ENCODE results near the gene STK33. TPM values are rescaled to one million over a fixed set of nuclear protein-coding genes. Genes with fewer than 3 reads are reported as not detected.

STK33 gene
- total RNA-seq, 1 experiment from 2014 or later = 5.8 TPM

- ChIA-PET POLR2A (ENCODE audit: unreplicated experiment) (no interaction called here), CTCF (no interaction called here)
- Histone ChIP-seq H3K9me3 (ENCODE audit: insufficient read depth, low read depth) (no peaks in the 10 kb centered on the region), H3K4me1 (replicated peaks; ENCODE audit: insufficient read depth) (no peaks in the 10 kb centered on the region), H2AFZ (no peak overlapping the region), H3K4me3 (no peak overlapping the region), H3K79me2 (ENCODE audit: low read depth) (no peaks in the 10 kb centered on the region), H4K20me1 (ENCODE audit: insufficient read depth) (no peaks in the 10 kb centered on the region), H3K27ac (no peak overlapping the region), H3F3A (ENCODE audit: insufficient read depth, low read depth) (no peaks in the 10 kb centered on the region), H3K9me2 (ENCODE audit: insufficient read depth) (no peaks in the 10 kb centered on the region), H3K27me3 (ENCODE audit: insufficient read depth, low read depth) (no peaks in the 10 kb centered on the region), H3K4me2 (no peak overlapping the region), H3K36me3 (ENCODE audit: low read depth) (no peaks in the 10 kb centered on the region)
- no peak for TF ChIP-seq EZH2 (IDR thresholded peaks at IDR 0.05; ENCODE audit: low read depth)
- TF ChIP-seq, protein P1, sequence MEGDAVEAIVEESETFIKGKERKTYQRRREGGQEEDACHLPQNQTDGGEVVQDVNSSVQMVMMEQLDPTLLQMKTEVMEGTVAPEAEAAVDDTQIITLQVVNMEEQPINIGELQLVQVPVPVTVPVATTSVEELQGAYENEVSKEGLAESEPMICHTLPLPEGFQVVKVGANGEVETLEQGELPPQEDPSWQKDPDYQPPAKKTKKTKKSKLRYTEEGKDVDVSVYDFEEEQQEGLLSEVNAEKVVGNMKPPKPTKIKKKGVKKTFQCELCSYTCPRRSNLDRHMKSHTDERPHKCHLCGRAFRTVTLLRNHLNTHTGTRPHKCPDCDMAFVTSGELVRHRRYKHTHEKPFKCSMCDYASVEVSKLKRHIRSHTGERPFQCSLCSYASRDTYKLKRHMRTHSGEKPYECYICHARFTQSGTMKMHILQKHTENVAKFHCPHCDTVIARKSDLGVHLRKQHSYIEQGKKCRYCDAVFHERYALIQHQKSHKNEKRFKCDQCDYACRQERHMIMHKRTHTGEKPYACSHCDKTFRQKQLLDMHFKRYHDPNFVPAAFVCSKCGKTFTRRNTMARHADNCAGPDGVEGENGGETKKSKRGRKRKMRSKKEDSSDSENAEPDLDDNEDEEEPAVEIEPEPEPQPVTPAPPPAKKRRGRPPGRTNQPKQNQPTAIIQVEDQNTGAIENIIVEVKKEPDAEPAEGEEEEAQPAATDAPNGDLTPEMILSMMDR (conservative IDR thresholded peaks at IDR 0.05) = no peak
- DNase-seq = no peak
- intact Hi-C loops (cut with micrococcal nuclease; ENCODE audit: unreplicated experiment) = no loop called here
- BruUV-seq (replicated peaks) = no TSS peak
These were observed 35.6 kb downstream of the STK33 start for GRCh38 chr11:8558436-8558835.

- Histone ChIP-seq H3K36me3 (ENCODE audit: low read depth) (no peaks in the 10 kb centered on the region), H3K27ac (no peak overlapping the region), H3K27me3 (ENCODE audit: insufficient read depth, low read depth) (no peaks in the 10 kb centered on the region), H4K20me1 (ENCODE audit: insufficient read depth) (no peaks in the 10 kb centered on the region), H3K4me3 (no peak overlapping the region), H2AFZ (no peak overlapping the region), H3F3A (ENCODE audit: insufficient read depth, low read depth) (0 out of 2 replicates have a peak, but pooled peaks cover 2% of the 10 kb centered on the region), H3K9me2 (ENCODE audit: insufficient read depth) (no peaks in the 10 kb centered on the region), H3K79me2 (ENCODE audit: low read depth) (no peaks in the 10 kb centered on the region), H3K4me2 (no peak overlapping the region), H3K4me1 (replicated peaks; ENCODE audit: insufficient read depth) (no peaks in the 10 kb centered on the region), H3K9me3 (ENCODE audit: insufficient read depth, low read depth) (no peaks in the 10 kb centered on the region)
- ChIA-PET POLR2A (ENCODE audit: unreplicated experiment) (interaction anchor here (0.7 kb wide), 1 partner anchor 427 kb away, joined by 5 read pairs; no protein-coding TSS in a partner anchor), CTCF (no interaction called here)
- TF ChIP-seq, protein P1 (conservative IDR thresholded peaks at IDR 0.05) = no peak
- no peak for TF ChIP-seq EZH2 (IDR thresholded peaks at IDR 0.05; ENCODE audit: low read depth)
- intact Hi-C loops (cut with micrococcal nuclease; ENCODE audit: unreplicated experiment) = no loop called here
- DNase-seq = no peak
- no TSS peak for BruUV-seq (replicated peaks)
These were observed 48.2 kb downstream of the STK33 start for GRCh38 chr11:8545698-8546366.

DNA sequence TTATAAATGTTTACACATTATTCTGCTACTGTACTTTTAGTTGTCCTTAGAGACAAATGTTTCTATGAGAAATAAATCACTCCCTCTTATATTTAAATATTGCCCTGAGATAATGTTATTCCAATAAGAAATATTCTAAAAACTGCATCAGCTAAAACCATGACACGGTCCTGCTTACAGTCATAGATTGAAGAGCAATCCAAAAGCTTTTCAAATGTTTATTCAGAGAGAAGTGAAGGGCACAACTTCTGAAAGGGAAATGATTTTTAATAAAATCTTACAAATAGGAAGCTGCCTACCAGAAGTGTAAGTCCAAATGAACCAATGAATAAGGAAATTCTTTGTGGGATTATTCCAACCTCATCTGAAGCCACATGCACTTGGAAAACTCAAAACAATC, 49.2 kb downstream of the STK33 start:
- 0 out of 2 replicates have a peak, but pooled peaks cover 2% of the 10 kb centered on the region for H3F3A ChIP-seq (ENCODE audit: insufficient read depth, low read depth)
- POLR2A ChIA-PET (ENCODE audit: unreplicated experiment) = no interaction called here
- no peaks in the 10 kb centered on the region for H4K20me1 ChIP-seq (ENCODE audit: insufficient read depth)
- H3K4me2 ChIP-seq = no peak overlapping the region
- intact Hi-C loops (cut with micrococcal nuclease; ENCODE audit: unreplicated experiment) = no loop called here
- H3K79me2 ChIP-seq (ENCODE audit: low read depth) = no peaks in the 10 kb centered on the region
- no peak overlapping the region for H3K27ac ChIP-seq
- no TSS peak for BruUV-seq (replicated peaks)
- H3K4me3 ChIP-seq = no peak overlapping the region
- H3K36me3 ChIP-seq (ENCODE audit: low read depth) = no peaks in the 10 kb centered on the region
- no peaks in the 10 kb centered on the region for H3K9me3 ChIP-seq (ENCODE audit: insufficient read depth, low read depth)
- CTCF ChIA-PET = no interaction called here
- no peaks in the 10 kb centered on the region for H3K9me2 ChIP-seq (ENCODE audit: insufficient read depth)
- TF ChIP-seq, protein P1 (conservative IDR thresholded peaks at IDR 0.05) = no peak
- no peak for TF ChIP-seq EZH2 (IDR thresholded peaks at IDR 0.05; ENCODE audit: low read depth)
- no peak for DNase-seq
- no peak overlapping the region for H2AFZ ChIP-seq
- H3K4me1 ChIP-seq (replicated peaks; ENCODE audit: insufficient read depth) = no peaks in the 10 kb centered on the region
- no peaks in the 10 kb centered on the region for H3K27me3 ChIP-seq (ENCODE audit: insufficient read depth, low read depth)
